Ecto neural progenitor cell (in vitro differentiated cells): ENCODE results near the gene PPP1R16B.
"Not testable (repeated sequence)": the region's sequence is repeated elsewhere in the genome, so short reads cannot be mapped to it uniquely, and the experiment has no call there.

Source experiments
- DNase-seq: peaks from one replicate; pipeline ENCODE4 v3.0.0-alpha.2; 2018; ENCODE audit warnings: low spot score

Gene PPP1R16B

GRCh38 chr20:38935285-38935684 lies 129.8 kb downstream of the PPP1R16B start:
- no peak for DNase-seq

DNA sequence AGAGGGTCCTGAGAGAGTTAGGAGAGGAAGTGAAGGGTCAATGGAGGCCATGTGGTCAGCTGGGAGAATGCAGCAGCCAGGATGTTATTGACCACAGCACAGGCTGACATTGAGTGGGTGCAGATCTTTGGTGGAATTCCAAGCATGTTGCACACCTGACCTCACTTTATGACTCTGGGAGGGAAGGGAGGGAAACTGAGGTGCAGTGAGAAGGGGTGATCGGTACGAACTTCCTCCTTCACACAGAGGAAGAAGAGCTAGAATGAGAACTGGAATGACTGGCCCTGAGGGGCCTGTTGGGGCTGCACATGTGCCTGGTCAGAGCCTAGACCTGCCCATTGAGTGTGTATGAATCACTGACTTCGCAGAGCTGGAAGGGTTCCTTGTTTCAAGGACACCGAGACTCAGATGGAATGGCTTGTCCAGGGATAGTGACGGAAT lies 130.5 kb downstream of the PPP1R16B start:
- no peak for DNase-seq

GRCh38 chr20:38937000-38937399 lies 131.5 kb downstream of the PPP1R16B start:
- no peak for DNase-seq

GRCh38 chr20:38937978-38938473 lies 132.5 kb downstream of the PPP1R16B start:
- DNase-seq = no peak

GRCh38 chr20:38939686-38940085 lies 134.2 kb downstream of the PPP1R16B start:
- no peak for DNase-seq

DNA sequence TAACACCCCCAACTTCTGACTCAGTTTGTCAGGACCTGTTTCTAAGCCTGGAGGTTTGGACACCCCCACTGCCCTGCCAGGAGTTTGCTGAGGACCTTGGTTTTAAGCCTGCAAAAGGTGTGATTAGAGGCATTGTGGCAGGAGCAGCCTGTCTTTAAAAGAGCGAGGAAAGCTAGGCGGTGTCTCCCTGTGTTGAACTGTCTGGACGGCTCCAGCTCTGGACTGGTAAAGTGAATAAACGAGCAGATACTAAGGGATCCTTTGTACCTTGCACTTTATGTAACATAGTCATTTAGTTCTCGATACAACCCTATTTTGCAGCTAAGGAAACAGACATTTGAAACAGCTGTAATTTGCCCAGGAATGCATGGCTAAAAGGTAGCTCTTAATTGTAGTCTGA lies 135.1 kb downstream of the PPP1R16B start:
- DNase-seq = no peak

- no peak for DNase-seq
Observed at GRCh38 chr20:38941726-38942389, 136.4 kb downstream of the PPP1R16B start.

DNA sequence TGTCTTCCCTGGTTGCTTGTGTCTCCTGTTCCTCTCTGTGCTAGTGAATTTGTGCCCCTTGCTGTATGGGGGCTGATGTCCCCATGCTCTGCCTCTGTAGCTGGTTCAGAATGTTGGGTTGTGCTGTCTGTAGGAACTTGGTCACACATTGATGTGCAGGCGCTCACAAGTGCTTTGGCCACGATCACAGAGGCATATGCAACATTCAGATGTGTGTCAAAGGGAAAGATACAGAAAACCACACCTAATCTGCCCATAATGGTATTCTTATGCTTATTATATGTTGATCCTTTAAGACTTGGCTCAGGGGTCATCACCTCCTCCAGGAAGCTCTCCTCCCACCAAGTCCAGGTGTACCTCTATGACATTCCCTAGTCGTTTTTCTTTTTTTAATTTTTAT lies 139.5 kb downstream of the PPP1R16B start:
- DNase-seq = no peak

GRCh38 chr20:38946836-38947235 lies 141.3 kb downstream of the PPP1R16B start:
- no peak for DNase-seq

DNA sequence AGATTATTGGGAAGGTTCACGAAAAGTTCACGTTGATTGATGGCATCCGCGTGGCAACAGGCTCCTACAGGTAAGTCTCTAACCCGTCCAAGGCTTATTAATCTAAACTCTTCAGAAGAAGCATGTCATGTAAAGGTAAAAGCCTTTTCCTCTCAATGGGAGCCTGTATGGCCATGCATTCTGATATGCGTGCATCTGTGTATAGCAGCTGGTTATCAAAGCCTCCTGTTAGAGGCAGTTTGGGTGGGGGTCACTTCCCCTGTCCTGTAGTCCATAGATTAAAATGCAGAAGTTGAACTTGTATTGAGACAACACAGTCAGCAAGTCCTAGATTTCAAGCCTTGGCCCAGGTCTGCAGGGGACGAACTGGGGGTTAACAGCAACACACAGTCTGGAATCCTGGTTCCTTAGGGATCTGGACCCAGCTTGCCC lies 142.4 kb downstream of the PPP1R16B start:
- DNase-seq = no peak

- DNase-seq = no peak
Observed at GRCh38 chr20:38950254-38950653, 144.8 kb downstream of the PPP1R16B start.

- DNase-seq = no peak
Observed at GRCh38 chr20:38951611-38952010, 146.1 kb downstream of the PPP1R16B start.

- no peak for DNase-seq
Observed at GRCh38 chr20:38952153-38952552, 146.7 kb downstream of the PPP1R16B start.

GRCh38 chr20:38953630-38954340 lies 148.3 kb downstream of the PPP1R16B start:
- DNase-seq = no peak

DNA sequence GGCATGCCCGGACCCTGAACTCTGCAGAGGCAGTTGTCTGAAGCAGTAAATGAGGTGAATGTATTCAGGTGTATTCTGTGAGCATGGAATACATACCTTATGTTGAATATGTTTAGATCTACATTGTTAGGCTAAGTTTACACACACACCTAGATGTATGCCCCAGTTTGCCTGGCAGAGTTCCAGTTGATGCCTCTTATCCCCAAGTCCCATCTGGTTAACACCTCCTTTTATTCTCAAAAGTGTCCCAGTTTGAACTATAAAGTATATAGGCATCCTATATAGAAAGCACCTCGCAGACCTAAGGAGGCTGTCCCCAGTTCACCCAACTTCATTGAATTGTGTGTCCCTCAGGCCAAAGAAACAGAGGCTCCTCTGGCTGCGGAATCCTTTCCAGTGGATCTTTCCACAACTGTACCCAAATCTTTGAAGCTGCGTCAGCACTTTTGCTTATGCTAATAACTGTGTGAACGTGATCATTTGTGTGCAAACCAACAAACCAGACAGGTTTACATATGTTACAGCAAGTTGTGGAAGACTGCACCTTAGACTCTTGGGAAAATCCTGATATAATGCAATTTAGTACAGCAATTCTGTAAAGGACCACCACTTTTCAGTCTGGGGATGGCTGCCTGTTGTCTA lies 151.9 kb downstream of the PPP1R16B start:
- DNase-seq = no peak

GRCh38 chr20:38957915-38958485 lies 152.5 kb downstream of the PPP1R16B start:
- DNase-seq = no peak

DNA sequence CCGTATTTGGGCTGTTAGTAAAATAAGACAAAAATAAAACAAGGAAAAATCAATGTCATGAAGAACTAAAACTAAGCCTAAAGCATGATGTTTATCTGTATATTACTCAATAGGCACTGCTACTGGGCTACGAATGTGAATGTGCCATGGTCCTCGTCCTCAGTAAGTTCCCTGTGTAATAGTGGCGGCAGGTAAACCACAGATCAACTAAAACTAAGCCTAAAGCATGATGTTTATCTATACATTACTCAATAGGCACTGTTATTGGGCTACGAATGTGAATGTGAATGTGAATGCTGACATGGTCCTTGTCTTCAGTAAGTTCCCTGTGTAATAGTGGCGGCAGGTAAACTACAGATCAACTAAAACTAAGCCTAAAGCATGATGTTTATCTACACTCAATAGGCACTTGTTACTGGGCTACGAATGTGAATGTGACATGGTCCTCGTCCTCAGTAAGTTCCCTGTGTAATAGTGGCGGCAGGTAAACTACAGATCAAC lies 154.7 kb downstream of the PPP1R16B start:
- DNase-seq = not testable (repeated sequence)

GRCh38 chr20:38961530-38962043 lies 156.1 kb downstream of the PPP1R16B start:
- no peak for DNase-seq

- DNase-seq = peak; percentile 98
Observed at GRCh38 chr20:38962044-38962927, 156.8 kb downstream of the PPP1R16B start, which contains the start of gene DHX35. TSS of gene DHX35 (plus strand) at chr20:38962344. CDS start at chr20:38962368, 24 bp downstream.

- DNase-seq = no peak
Observed at GRCh38 chr20:38962928-38963401, 157.5 kb downstream of the PPP1R16B start.

- no peak for DNase-seq
Observed at GRCh38 chr20:38963745-38964144, 158.2 kb downstream of the PPP1R16B start.
